Right lobe of liver (tissue), 6 donors: ENCODE data around the gene NPW. TPM values are rescaled to one million over a fixed set of nuclear protein-coding genes. Genes with fewer than 3 reads are reported as not detected.
A peak's percentile ranks its signal among the peaks of the same experiment; 100 is the strongest.

Source experiments
- ATAC-seq, 4 donors: fragments of 200-7000 bp; cut with Tn5 transposase; one replicate each; pipeline ENCODE4 v1.9.1; 2020; ENCODE audit warnings: mild to moderate bottlenecking in 4 of 4, moderate library complexity in 4 of 4
- DNase-seq, 3 donors: peaks; one replicate each; pipeline ENCODE4 v3.0.0-alpha.2; 2020
- H3K27ac ChIP-seq, 3 donors: fragments of 200-600 bp; one replicate each; pipeline ENCODE4 v1.8.0; 2022
- H3K27me3 ChIP-seq, 2 donors: fragments of 200-600 bp; one replicate each; pipeline ENCODE4 v1.8.0; 2022
- H3K36me3 ChIP-seq, 4 donors: fragments of 200-600 bp; sonication (generic) in 1 of 4; one replicate each; pipeline versions ENCODE4 v1.5.1 to v1.8.0; 2017 to 2022; ENCODE audit warnings: control low read depth in 1 of 4
- H3K4me1 ChIP-seq, 4 donors: fragments of 200-600 bp; sonication (generic) in 1 of 4; one replicate each; pipeline versions ENCODE4 v1.5.1 to v1.8.0; 2017 to 2022; ENCODE audit warnings: control low read depth in 1 of 4
- H3K4me3 ChIP-seq, 3 donors: fragments of 200-600 bp; one replicate each; pipeline ENCODE4 v1.8.0; 2022
- H3K9me3 ChIP-seq, 4 donors: fragments of 200-600 bp; sonication (generic) in 1 of 4; one replicate each; pipeline versions ENCODE4 v1.5.1 to v1.8.0; 2017 to 2022; ENCODE audit warnings: control low read depth in 1 of 4
- POLR2A ChIP-seq: fragments of 450-650 bp; IDR thresholded peaks from one replicate; pipeline ENCODE4 v1.6.1; 2017; ENCODE audit warnings: antibody characterized with exemption, mild to moderate bottlenecking
- WGBS: methylation state at CpG from one replicate; pipeline ENCODE4 v1.1.6; 2018; ENCODE audit warnings: low coverage, low lambda C conversion rate; ENCODE audit not compliant: insufficient coverage; ENCODE audit errors: missing lambda C conversion rate; 5-methylcytosine and 5-hydroxymethylcytosine counted together
- intact Hi-C, 2 donors: fragments of 100-400 bp; cut with DNase I; formaldehyde crosslinking; loops; one replicate each; pipeline versions ENCODE4 v1.11.2 to v1.14.1; 2022
- total RNA-seq, 6 experiments: library from RNA; depleted of rRNA in 2 of 6; stranded (reverse); fragments of >200 nt in 2 of 6; fragmentation: NEBNext Ultra II Directional in 3 of 6; extraction: Animal tissue kit (Norgen Biotek cat#: 25700) in 3 of 6; gene quantifications; one replicate each; pipeline versions ENCODE4 v1.1.0 to v1.2.4, GENCODE V29; 2016 to 2023
- TF ChIP-seq, protein P1 (sequence below), 4 donors: fragments of 200-600 bp in 3 of 4; fragments of 450-650 bp in 1 of 4; IDR thresholded peaks; one replicate each; pipeline versions ENCODE4 v1.5.1 to v1.8.0; 2016 to 2022; ENCODE audit warnings: antibody characterized with exemption in 4 of 4, mild to moderate bottlenecking in 2 of 4
- donor health status: DM: no; HTN: yes; CAD: no.
- donor health status: DM: no; HTN: no; CAD: no.
- donor health status: DM: no; HTN: no; CAD: no.
- donor health status: DM: no; HTN: yes; CAD: no.
- donor health status: DM: no; HTN: yes; CAD: no.

NPW gene
- total RNA-seq, 6 experiments from 2014 or later = 2.7 to 12.3 (median 8.2) TPM

DNA sequence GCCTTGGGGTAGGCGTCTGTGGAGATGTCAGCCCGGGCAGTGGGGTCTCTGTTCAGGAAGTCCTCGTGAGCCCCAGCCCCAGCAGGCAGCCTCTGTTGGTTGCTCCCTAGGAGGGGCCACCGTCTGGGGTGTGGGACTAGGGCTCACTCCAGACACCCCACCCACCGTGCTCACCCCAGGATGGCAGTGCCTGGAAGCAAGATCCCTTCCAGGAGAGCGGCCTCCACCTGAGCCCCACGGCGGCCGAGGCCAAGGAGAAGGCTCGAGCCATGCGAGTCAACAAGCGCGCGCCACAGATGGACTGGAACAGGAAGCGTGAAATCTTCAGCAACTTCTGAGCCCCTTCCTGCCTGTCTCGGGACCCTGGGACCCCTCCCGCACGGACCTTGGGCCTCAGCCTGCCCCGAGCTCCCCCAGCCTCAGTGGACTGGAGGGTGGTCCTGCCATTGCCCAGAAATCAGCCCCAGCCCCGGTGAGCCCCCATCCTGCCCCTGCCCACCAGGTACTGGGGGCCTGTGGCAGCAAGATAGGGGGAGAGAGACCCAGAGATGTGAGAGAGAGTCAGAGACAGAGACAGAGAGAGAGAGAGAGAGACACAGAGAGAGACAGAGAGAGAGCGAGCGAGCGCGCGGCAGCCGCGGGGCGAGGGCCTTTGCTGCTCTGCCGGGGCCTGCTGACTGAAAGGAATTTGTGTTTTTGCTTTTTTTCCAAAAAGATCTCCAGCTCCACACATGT is 18.2 kb downstream of the NPW start:
- no peaks in the 10 kb centered on the region for H3K9me3 ChIP-seq
- WGBS = 42% methylated on average over 16 of the region's 29 CpGs
- H3K4me3 ChIP-seq = peak overlapping the region; percentile 39 to 81 (median 74)
- peak in 1 of 3 donors; percentile 60 for DNase-seq
- H3K27me3 ChIP-seq = no peaks in the 10 kb centered on the region
- H3K36me3 ChIP-seq = peaks cover 0 to 6% (median 3%) of the 10 kb centered on the region in 4 donors
- peak overlapping the region; percentile 70 to 96 (median 86) for H3K27ac ChIP-seq
- no peak for ATAC-seq
- TF ChIP-seq, protein P1, sequence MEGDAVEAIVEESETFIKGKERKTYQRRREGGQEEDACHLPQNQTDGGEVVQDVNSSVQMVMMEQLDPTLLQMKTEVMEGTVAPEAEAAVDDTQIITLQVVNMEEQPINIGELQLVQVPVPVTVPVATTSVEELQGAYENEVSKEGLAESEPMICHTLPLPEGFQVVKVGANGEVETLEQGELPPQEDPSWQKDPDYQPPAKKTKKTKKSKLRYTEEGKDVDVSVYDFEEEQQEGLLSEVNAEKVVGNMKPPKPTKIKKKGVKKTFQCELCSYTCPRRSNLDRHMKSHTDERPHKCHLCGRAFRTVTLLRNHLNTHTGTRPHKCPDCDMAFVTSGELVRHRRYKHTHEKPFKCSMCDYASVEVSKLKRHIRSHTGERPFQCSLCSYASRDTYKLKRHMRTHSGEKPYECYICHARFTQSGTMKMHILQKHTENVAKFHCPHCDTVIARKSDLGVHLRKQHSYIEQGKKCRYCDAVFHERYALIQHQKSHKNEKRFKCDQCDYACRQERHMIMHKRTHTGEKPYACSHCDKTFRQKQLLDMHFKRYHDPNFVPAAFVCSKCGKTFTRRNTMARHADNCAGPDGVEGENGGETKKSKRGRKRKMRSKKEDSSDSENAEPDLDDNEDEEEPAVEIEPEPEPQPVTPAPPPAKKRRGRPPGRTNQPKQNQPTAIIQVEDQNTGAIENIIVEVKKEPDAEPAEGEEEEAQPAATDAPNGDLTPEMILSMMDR (IDR thresholded peaks at IDR 0.05) = no peak
- TF ChIP-seq POLR2A = no peak
- H3K4me1 ChIP-seq = peaks cover 1 to 60% (median 26%) of the 10 kb centered on the region in 4 donors
- intact Hi-C loops = loop anchor here in 1 of 2 donors (5.0 kb wide), 1 partner anchor 114 kb away; no protein-coding TSS in a partner anchor

DNA sequence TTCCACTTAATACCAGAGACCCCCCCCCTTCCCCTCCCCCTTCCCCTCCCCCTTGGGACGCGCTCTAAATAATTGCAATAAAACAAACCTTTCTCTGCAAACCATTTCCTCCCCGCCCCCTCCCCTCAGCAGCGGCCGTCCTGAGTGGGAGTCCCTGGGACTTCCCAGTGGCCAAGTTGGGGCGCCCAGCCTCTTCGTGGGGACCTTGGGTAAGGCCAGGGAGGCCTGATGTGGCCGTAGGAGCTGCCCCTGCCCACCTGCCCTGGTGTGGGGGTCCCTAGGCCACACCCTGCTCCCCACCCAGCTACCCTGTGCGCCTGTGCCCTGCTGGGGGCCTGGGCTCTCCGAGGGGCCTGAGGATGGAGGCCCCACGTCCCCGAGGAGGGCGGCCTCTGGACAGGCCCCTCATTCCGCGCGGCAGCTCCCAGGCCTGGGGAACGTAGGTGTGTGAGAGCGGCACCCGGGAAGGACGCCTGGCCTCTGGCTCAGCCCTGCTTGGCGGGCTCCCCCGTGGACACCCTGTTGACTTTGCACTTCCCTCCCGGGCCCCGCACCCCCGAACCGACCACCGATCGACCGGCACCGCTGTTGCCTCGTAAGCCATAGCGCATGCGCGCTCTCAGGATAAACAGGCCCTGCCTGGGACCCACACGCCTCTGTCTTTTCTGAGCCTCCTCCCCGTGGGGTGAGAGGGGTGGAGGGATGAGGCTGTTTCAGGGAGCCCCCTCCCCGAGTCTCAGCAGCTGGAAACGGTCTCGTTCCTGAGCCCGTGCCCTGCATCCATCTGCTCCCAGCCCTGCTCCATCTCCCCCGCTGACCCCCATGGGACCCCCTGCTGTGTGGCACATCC is 19.0 kb downstream of the NPW start:
- Histone ChIP-seq H3K27me3 (no peaks in the 10 kb centered on the region), H3K4me1 (peaks cover 1 to 55% (median 23%) of the 10 kb centered on the region in 4 donors), H3K27ac (peak overlapping the region; percentile 69 to 96 (median 86)), H3K36me3 (peaks cover 0 to 6% (median 3%) of the 10 kb centered on the region in 4 donors), H3K9me3 (no peaks in the 10 kb centered on the region), H3K4me3 (peak overlapping the region in 2 of 3 donors; percentile 74 to 81)
- WGBS = 18% methylated on average over 25 of the region's 41 CpGs
- DNase-seq (peak; percentile 55 to 89 (median 87)), ATAC-seq (peak; percentile 0 to 6 (median 4))
- TF ChIP-seq, protein P1 (IDR thresholded peaks at IDR 0.05) = no peak
- peak; percentile 7 for TF ChIP-seq POLR2A
- intact Hi-C loops = loop anchor here in 1 of 2 donors (5.0 kb wide), 1 partner anchor 114 kb away; no protein-coding TSS in a partner anchor

DNA sequence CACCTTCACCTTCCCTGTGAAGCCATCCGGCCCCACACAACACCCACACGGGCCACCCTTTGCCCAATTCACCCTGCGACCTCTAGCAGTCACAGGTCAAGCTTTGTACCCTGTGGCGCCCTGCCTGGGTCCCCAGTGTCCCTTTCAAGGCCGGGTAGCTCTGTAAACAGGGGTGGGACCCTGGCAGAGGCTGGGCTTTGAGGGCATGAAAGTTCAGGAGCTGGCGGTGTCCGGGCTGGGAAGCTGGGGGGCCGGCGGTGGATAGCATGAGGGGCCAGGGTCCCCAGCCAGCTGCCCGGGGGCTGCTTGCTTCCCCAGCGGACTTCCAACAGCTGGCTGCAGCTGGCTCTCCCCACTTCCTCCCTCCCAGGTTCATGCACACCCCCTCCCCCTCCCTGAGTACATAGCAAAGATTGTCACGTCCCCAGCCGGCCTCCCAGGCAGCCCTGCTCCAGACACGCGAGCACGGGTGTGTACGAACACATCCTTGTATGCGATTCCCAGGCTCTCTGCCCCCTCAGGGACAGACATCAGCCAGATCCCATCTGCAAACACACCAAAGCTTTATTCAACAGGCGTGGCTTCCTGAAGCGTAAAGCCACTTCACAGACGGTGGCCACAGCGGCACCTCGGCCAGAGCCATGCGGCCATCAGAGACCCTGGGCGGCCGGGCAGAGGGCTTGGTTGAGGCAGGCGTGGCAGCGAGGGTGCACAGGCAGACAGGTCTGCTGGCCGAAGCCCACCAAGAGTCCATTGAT is 19.9 kb downstream of the NPW start:
- no peaks in the 10 kb centered on the region for H3K9me3 ChIP-seq
- peaks cover 1 to 54% (median 20%) of the 10 kb centered on the region in 4 donors for H3K4me1 ChIP-seq
- TF ChIP-seq POLR2A = peak; percentile 25
- TF ChIP-seq, protein P1 (IDR thresholded peaks at IDR 0.05) = no peak
- peak overlapping the region in 2 of 3 donors; percentile 74 to 81 for H3K4me3 ChIP-seq
- no peaks in the 10 kb centered on the region for H3K27me3 ChIP-seq
- ATAC-seq (peak; percentile 40 to 62 (median 52)), DNase-seq (peak; percentile 88 to 97 (median 94))
- H3K27ac ChIP-seq = peak overlapping the region; percentile 69 to 96 (median 86)
- 8% methylated on average over 7 of the region's 29 CpGs for WGBS
- peaks cover 0 to 6% (median 3%) of the 10 kb centered on the region in 4 donors for H3K36me3 ChIP-seq
- intact Hi-C loops = loop anchor here in 1 of 2 donors (5.0 kb wide), 1 partner anchor 113 kb away; no protein-coding TSS in a partner anchor
